HG03457 (cell line): ENCODE measurements around the gene FBXO10.

Experiments
- ATAC-seq: cut with Tn5 transposase; IDR thresholded peaks from one replicate; pipeline ENCODE4 v1.9.1; 2021; ENCODE audit warnings: moderate number of reproducible peaks; ENCODE audit not compliant: unreplicated experiment

FBXO10 gene

DNA sequence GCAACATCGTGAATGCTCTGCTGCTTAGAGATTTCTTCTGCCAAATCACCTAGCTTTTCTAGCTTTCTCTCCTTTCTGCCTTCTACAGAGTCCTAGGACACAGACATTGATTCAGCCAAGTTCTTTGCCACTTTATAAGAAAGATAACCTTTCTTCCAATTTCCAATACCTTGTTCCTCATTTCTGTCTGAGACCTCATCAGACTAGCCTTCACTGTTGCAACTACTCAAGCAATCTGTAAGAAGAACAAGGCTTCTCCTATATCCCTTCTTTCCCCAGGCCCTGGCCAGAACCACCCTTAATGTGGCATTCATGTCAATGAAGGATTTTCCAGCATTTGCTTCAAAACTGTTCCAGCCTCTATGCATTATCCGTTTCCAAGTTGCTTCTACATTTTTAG, 24.3 kb downstream of the FBXO10 start:
- ATAC-seq: no peak

- ATAC-seq: no peak
Observed at GRCh38 chr9:37551468-37551867, 24.7 kb downstream of the FBXO10 start.

DNA sequence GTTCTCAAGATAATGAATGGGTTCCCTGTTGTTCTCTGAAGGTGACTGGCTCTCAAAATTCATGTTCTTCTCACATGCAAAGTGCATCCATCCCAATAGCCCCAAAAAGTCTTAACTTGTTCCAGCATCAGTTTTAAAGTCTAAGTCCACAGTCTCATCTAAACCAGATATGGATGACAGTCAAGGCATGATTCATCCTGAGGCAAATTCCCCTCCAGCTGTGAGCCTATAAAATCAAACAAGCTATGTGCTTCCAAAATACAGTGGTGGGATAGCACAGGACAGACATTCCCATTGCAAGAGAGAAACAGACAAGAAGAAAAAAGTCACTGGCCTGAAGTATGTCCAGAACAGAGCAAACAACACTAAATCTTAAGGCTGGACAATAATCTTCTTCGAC, 25.4 kb downstream of the FBXO10 start:
- ATAC-seq: no peak

DNA sequence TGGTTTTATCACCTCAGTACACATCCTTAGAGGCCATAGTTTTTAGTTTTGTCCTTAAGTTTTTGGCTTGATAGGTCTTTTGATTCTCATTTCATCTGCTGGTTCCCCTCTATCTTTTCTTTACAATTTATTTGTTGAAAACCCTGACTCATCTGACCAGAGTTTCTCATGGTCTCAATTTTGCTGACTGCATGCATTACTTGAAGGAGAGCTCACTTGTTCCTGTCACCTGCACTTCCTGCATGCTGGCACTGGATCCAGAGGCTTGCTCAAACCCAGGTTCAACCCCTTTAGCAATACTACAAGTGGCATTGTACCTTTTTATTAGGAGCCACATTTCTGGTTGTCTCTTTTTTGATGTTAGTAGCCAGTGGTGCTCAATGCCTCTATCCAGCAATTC, 26.7 kb downstream of the FBXO10 start:
- no peak for ATAC-seq

DNA sequence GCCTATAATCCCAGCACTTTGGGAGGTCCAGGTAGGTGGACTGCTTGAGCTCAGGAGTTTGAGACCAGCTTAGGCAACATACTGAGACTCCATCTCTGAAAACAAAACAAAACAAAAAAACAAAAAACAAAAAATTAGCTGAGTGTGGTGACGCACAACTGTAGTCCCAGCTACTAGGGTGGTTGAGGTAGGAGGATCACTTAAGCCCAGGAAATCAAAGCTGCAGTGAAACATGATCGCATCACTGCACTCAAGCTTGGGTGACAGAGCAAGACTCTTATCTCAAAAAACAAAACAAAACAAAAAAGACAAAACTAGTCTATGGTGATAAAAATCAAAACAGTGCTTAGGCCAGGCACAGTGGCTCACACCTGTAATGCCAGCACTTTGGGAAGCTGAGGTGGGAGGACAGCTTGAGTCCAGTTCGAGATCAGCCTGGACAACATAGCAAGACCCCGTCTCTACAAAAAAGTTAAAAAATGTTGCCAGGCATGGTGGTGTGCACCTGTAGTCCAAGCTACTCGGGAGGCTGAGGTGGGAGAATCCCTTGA, 28.8 kb downstream of the FBXO10 start:
- no peak for ATAC-seq

DNA sequence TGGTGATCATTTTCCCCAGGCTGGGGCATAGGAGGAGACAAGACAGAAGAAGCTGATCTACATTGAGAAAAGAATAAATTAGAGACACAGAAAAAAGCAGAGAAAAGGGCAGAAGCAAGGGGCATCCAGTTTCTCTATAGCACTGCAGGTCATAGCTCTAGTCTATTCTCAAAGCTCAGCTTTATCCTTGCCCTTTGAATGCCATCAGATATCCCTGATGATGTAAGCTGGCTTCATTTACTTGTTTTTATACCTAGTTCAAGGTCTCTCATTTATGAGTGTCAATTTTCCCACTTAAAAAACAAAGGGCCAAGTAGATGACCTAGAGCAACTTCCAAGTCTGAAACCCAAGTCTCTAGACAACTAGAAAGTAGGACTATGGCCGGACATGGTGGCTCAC, 32.7 kb downstream of the FBXO10 start:
- ATAC-seq: no peak

- ATAC-seq: no peak
Observed at GRCh38 chr9:37542895-37543294, 33.3 kb downstream of the FBXO10 start.

DNA sequence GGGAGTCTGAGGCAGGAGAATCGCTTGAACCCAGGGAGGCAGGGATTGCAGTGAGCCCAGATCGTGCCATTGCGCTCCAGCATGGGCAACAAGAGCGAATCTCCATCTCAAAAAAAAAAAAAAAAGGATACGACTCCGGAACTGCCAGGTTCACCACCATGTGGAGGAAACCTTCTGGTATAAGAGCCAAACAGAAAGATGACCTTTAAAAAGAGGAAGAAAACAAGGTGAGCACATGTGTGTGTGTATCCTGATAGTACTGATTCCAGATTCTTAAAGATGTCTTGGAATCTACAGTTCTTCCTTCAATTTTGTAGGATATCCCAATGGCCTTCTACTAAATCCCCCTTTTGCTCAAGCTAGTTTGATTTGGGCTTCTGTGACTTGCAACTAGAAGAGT, 33.7 kb downstream of the FBXO10 start:
- no peak for ATAC-seq

DNA sequence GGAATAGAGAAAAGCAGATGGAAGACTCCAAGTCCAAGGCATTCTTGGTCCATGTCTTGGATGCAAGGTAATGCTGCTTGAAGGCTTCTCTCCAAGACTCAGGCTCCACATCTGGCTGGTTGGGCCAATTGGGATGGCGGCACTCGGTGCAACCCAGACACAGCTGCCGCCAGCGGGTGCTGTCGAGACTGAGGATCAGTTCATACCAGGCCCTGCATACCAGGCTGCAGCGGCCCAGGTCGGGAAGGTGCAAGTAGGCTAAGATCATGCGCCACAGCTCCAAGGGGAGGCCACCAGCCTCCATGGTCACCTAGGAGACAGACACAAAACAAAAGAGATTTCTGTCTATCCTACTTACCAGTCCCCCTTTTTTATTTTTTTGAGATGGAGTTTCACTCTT, 34.7 kb downstream of the FBXO10 start:
- no peak for ATAC-seq

- no peak for ATAC-seq
Observed at GRCh38 chr9:37540634-37541033, 35.5 kb downstream of the FBXO10 start.

DNA sequence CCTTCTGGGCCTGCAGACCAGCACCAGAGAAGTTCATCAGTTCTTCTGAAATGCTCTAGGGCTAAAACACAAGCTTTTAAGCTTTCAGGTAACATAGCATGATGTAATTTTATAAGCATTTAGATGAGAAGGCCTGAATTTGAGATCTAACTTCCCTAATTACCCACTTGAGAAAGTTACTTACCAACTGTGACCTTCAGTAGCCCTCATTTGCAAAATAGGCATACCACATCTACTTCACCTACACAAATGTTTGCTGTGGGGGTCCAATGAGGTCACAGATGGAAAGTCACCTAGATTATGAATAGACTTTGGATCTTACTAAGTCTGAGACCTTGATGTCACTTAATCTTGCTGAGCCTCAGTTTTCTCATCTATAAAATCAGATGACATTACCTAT, 36.5 kb downstream of the FBXO10 start:
- no peak for ATAC-seq

- ATAC-seq: no peak
Observed at GRCh38 chr9:37538099-37538498, 38.1 kb downstream of the FBXO10 start.

- ATAC-seq: no peak
Observed at GRCh38 chr9:37534901-37535300, 41.3 kb downstream of the FBXO10 start.

DNA sequence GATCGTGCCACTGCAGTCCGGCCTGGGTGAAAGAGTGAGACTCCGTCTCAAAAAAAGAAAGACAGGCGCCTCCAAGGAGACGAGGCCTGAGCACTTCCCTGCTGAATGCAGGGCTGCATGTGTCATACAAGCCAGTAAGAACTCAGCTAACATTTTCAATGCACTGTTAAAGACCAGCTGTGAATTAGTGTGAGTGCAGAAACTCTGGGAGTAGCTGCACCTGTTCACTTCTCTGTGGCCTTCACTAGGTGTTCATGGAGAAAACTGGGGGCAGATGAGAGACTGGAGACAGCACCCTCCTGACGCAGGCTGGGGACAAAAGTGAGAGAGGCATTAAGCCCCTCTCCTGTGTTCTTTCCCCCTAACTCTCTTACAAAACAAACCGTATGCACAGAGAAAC, 41.8 kb downstream of the FBXO10 start:
- ATAC-seq: no peak

- ATAC-seq: no peak
Observed at GRCh38 chr9:37531699-37532098, 44.5 kb downstream of the FBXO10 start.

- no peak for ATAC-seq
Observed at GRCh38 chr9:37528652-37529471, 47.3 kb downstream of the FBXO10 start.

- ATAC-seq: no peak
Observed at GRCh38 chr9:37523916-37524315, 52.3 kb downstream of the FBXO10 start.

- ATAC-seq: no peak
Observed at GRCh38 chr9:37522971-37523370, 53.2 kb downstream of the FBXO10 start.

DNA sequence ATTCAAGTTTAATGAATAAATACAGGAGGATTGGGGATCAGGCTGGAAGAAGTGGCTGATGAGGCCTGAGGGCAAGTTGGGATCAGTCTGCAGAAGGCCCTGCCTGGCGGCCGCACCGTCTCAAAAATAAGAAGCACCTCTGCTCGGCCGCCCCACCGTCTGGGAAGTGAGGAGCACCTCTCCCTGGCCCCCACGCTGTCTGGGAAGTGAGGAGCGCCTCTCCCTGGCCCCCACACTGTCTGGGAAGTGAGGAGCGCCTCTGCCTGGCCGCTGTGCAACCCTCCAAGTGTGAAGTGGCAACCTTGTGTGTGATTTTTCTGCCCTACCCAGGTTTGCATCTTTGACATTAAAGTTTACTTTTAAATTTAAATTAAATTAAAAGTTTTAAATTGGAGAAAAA, 55.1 kb downstream of the FBXO10 start:
- no peak for ATAC-seq

GRCh38 chr9:37520641-37521040, 55.5 kb downstream of the FBXO10 start:
- no peak for ATAC-seq

DNA sequence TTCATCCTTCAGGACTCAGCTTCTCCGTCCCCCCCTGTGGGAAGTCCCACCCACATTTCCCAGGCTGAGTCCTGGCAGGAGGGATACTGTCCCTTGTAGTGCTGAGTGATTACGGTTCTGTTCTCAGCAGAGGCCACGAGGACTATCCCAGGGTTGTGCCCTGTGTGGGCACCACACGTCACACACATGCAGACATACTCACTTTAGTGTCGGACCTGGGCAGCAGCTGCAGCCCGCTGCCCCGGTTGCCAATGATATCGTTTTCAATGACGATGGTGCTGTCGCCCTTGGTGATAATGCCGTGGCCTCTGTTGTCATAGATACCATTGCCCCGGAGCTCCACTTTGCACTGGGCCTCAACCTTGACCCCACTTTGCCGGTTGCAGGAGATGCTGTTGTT, 58.3 kb downstream of the FBXO10 start:
- no peak for ATAC-seq

DNA sequence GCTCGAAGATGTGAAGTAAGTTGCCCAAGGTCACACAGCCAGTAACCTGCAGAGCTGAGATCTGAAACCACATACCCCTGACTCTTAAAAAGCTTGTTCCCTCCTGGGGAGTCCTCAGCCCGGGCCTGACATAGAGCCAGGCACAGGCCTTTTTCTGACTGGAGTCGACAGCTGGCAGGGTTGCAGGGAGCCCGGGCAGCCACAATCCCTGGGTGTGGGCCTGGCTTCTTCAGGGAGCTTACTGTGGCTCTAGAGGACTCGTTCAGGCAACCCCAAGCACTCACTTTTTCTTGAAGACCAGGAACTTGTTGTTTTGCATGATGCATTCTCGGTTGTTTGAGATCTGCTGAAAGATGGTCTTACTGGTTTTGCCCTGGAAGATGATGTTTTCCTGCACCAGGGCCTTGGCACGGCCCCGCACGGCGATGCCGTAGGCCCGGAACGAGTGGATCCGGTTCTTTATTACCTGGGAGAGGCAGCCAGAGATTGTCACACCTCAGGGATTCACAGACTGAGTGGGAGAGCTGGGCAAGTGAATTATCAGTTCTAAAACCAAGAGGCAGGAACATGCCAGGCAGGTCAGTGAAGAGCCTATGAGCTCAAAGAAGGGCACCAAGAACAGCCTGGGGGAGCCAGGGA, 60.4 kb downstream of the FBXO10 start:
- ATAC-seq: no peak
